Fibroblast of lung (primary cell): Measurements from ENCODE around the gene MAP6. TPM values are rescaled to one million over a fixed set of nuclear protein-coding genes. Genes with fewer than 3 reads are reported as not detected.

ENCODE experiments used
- DNase-seq, 2 donors: peaks; one replicate each; pipeline versions ENCODE4 v3.0.0 to v3.0.0-alpha.2; 2010; ENCODE audit warnings: low read depth in 2 of 2
- H2AFZ ChIP-seq: 2 replicates; pipeline ENCODE4 v1.5.1; 2012; ENCODE audit warnings: low read length, control low read depth, inconsistent platforms
- H3K27ac ChIP-seq: 2 replicates; pipeline ENCODE4 v1.5.1; 2011; ENCODE audit warnings: low read length, control low read depth; ENCODE audit not compliant: insufficient read depth
- H3K27me3 ChIP-seq: 2 replicates; pipeline ENCODE4 v1.5.1; 2011; ENCODE audit warnings: mild to moderate bottlenecking, low read length; ENCODE audit not compliant: control insufficient read depth, insufficient read depth
- H3K36me3 ChIP-seq: 2 replicates; pipeline ENCODE4 v1.5.1; 2011; ENCODE audit warnings: low read length; ENCODE audit not compliant: control insufficient read depth, insufficient read depth
- H3K4me1 ChIP-seq: 2 replicates; pipeline ENCODE4 v1.5.1; 2011; ENCODE audit warnings: low read length; ENCODE audit not compliant: control insufficient read depth, insufficient read depth; ENCODE audit errors: extremely low read depth
- H3K4me2 ChIP-seq: 2 replicates; pipeline ENCODE4 v1.5.1; 2011; ENCODE audit warnings: low read length, control low read depth; ENCODE audit not compliant: insufficient read depth; ENCODE audit errors: extremely low read depth
- H3K4me3 ChIP-seq, 4 experiments: fragments of 200-600 bp in 1 of 4; sonication (generic) in 1 of 4; replicated peaks in 1 of 4; 2 replicates each; pipeline ENCODE4 v1.5.1; 2011 to 2016; ENCODE audit warnings: low read length in 4 of 4, low read depth in 3 of 4, mild to moderate bottlenecking in 3 of 4, control low read depth in 2 of 4, inconsistent platforms in 1 of 4, mixed read lengths in 1 of 4; ENCODE audit not compliant: insufficient read depth in 1 of 4; ENCODE audit errors: control extremely low read depth in 1 of 4
- H3K79me2 ChIP-seq: 2 replicates; pipeline ENCODE4 v1.5.1; 2012; ENCODE audit warnings: mild to moderate bottlenecking, low read length, inconsistent platforms; ENCODE audit not compliant: control insufficient read depth, insufficient read depth
- H3K9ac ChIP-seq: 2 replicates; pipeline ENCODE4 v1.5.1; 2011; ENCODE audit warnings: mild to moderate bottlenecking, low read length, control low read depth; ENCODE audit not compliant: insufficient read depth
- H3K9me3 ChIP-seq: 2 replicates; pipeline ENCODE4 v1.5.1; 2012; ENCODE audit warnings: low read depth, low read length; ENCODE audit not compliant: control insufficient read depth, insufficient read depth
- H4K20me1 ChIP-seq: 2 replicates; pipeline ENCODE4 v1.5.1; 2011; ENCODE audit warnings: low read length; ENCODE audit not compliant: control insufficient read depth, insufficient read depth; ENCODE audit errors: extremely low read depth
- EZH2 ChIP-seq: IDR thresholded peaks from 2 replicates; pipeline ENCODE4 v1.5.1; 2012; ENCODE audit warnings: low read length, control low read depth, mild to moderate bottlenecking; ENCODE audit errors: missing control alignments
- polyA plus RNA-seq, 2 donors: library from polyadenylated mRNA; depleted of rRNA in 1 of 2; stranded (reverse) in 1 of 2; unstranded in 1 of 2; fragments of >200 nt; gene quantifications; 2 replicates each; pipeline ENCODE4 v1.2.1, GENCODE V29; 2011 to 2012; ENCODE audit warnings: missing spikeins in 1 of 2
- total RNA-seq: library from RNA; depleted of rRNA; stranded (reverse); fragments of >200 nt; gene quantifications from 2 replicates; pipeline ENCODE4 v1.2.1, GENCODE V29; 2014
- TF ChIP-seq, protein P1 (sequence below), 2 donors: IDR thresholded peaks in 1 of 2; conservative IDR thresholded peaks in 1 of 2; 1 replicate in 1 of 2; 2 replicates in 1 of 2; pipeline ENCODE4 v1.5.1; 2011 to 2012; ENCODE audit warnings: low read length in 2 of 2, control low read depth in 1 of 2, inconsistent platforms in 1 of 2, low read depth in 1 of 2, mild to moderate bottlenecking in 1 of 2

MAP6 gene
- total and polyA plus RNA-seq, 2 donors (not counting 1 experiment from before 2014, with no cell fraction given) = 0.17 to 1.0 TPM

DNA sequence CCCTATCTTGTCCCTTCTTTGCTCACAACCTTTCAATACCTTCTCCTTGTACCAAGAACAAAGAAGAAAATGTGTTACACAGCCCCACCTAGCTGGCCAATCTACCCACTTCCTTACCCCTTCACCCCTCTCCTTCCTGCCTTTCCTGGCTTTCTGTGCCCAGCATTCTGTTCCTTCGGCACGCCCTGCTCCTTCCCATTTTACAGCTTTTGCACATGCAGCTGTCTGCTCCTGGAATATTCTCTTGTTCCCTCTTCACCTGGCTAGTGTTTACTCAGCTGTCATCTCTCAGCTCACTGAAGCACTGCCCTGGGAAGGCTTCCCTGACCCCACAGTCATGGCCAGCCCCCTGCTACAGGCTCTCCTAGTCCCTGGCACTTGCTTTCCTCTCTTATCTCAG is 76.1 kb downstream of the MAP6 start:
- TF ChIP-seq, protein P1, sequence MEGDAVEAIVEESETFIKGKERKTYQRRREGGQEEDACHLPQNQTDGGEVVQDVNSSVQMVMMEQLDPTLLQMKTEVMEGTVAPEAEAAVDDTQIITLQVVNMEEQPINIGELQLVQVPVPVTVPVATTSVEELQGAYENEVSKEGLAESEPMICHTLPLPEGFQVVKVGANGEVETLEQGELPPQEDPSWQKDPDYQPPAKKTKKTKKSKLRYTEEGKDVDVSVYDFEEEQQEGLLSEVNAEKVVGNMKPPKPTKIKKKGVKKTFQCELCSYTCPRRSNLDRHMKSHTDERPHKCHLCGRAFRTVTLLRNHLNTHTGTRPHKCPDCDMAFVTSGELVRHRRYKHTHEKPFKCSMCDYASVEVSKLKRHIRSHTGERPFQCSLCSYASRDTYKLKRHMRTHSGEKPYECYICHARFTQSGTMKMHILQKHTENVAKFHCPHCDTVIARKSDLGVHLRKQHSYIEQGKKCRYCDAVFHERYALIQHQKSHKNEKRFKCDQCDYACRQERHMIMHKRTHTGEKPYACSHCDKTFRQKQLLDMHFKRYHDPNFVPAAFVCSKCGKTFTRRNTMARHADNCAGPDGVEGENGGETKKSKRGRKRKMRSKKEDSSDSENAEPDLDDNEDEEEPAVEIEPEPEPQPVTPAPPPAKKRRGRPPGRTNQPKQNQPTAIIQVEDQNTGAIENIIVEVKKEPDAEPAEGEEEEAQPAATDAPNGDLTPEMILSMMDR (conservative IDR thresholded peaks at IDR 0.05 in 1 of 2, IDR thresholded peaks at IDR 0.05 in 1 of 2; ENCODE audit: low read depth in 1 of 2, low read length in 2 of 2) = no peak
- no peak for TF ChIP-seq EZH2
- Histone ChIP-seq H3K79me2 (no peaks in the 10 kb centered on the region), H3K27me3 (peaks cover 9% of the 10 kb centered on the region), H3K36me3 (no peaks in the 10 kb centered on the region), H3K9ac (no peak overlapping the region), H3K9me3 (no peaks in the 10 kb centered on the region), H3K4me1 (no peaks in the 10 kb centered on the region), H3K4me2 (no peak overlapping the region), H3K27ac (no peak overlapping the region), H2AFZ (no peak overlapping the region), H4K20me1 (no peaks in the 10 kb centered on the region), H3K4me3 (no peak overlapping the region)
- no peak for DNase-seq

DNA sequence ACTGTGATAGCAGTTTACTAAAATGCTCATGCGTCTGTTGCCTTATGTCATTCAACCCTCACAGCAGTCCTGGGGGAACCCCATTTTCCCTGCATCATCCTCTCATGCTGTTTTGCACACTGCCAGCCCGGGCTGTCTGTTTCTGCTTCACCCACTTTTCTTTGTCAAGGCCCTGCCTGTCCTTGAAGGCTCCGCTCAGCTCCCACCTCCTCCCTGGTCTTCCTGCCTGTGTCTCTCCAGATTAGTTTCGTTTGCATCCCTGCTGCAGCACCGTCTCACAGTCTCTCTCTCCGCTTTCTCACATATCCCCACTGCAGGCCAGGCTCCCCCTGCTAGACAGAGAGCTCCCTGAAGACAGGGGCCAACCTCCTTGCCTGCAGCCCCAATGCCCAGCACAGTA is 76.9 kb downstream of the MAP6 start:
- Histone ChIP-seq H3K9ac (no peak overlapping the region), H3K4me1 (no peaks in the 10 kb centered on the region), H3K27me3 (peaks cover 9% of the 10 kb centered on the region), H3K27ac (no peak overlapping the region), H2AFZ (no peak overlapping the region), H3K36me3 (no peaks in the 10 kb centered on the region), H3K4me2 (no peak overlapping the region), H4K20me1 (no peaks in the 10 kb centered on the region), H3K79me2 (no peaks in the 10 kb centered on the region), H3K4me3 (no peak overlapping the region), H3K9me3 (no peaks in the 10 kb centered on the region)
- TF ChIP-seq, protein P1 (conservative IDR thresholded peaks at IDR 0.05 in 1 of 2, IDR thresholded peaks at IDR 0.05 in 1 of 2; ENCODE audit: low read depth in 1 of 2, low read length in 2 of 2) = no peak
- TF ChIP-seq EZH2 = no peak
- DNase-seq = no peak

DNA sequence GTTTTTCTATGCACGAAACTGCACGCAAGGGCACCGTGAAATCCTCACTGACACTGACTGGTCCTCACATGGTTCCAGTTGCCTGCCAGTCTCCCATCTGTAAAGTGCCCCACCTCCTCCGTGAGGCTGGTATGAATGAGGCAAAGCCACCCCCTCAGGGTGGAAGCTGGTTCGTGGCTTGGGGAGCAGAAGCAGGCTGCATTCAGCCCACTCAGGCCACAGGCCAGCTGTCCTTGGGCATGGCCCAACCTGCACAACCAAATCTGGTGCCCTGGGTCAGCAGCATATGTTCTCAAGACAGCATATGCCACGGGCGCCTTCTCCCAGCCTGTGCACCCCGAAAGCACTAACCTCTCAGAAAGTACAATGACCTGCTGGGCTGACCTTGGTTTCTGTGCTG is 77.5 kb downstream of the MAP6 start:
- DNase-seq = no peak
- no peak overlapping the region for H3K9ac ChIP-seq
- H3K36me3 ChIP-seq = no peaks in the 10 kb centered on the region
- H3K4me3 ChIP-seq = no peak overlapping the region
- no peaks in the 10 kb centered on the region for H4K20me1 ChIP-seq
- no peak overlapping the region for H3K27ac ChIP-seq
- no peaks in the 10 kb centered on the region for H3K4me1 ChIP-seq
- H3K27me3 ChIP-seq = peaks cover 5% of the 10 kb centered on the region
- H3K79me2 ChIP-seq = no peaks in the 10 kb centered on the region
- H3K9me3 ChIP-seq = no peaks in the 10 kb centered on the region
- TF ChIP-seq, protein P1 (conservative IDR thresholded peaks at IDR 0.05 in 1 of 2, IDR thresholded peaks at IDR 0.05 in 1 of 2; ENCODE audit: low read depth in 1 of 2, low read length in 2 of 2) = no peak
- TF ChIP-seq EZH2 = no peak
- no peak overlapping the region for H2AFZ ChIP-seq
- no peak overlapping the region for H3K4me2 ChIP-seq
